Mesenchymal stem cell (in vitro differentiated cells and primary cell): ENCODE data around the gene GPR108.

Source experiments
- DNase-seq: peaks from one replicate; pipeline ENCODE4 v3.0.0-alpha.2; 2013
- H2AFZ ChIP-seq: one replicate; pipeline ENCODE4 v1.6.1; 2013; ENCODE audit warnings: low read depth, mild to moderate bottlenecking, control low read depth, inconsistent platforms, low read length, moderate library complexity
- H2AK5ac ChIP-seq: 2 replicates; pipeline ENCODE4 v1.6.1; 2013; ENCODE audit warnings: low read length, moderate library complexity, mild to moderate bottlenecking, inconsistent platforms; ENCODE audit not compliant: severe bottlenecking
- H2BK120ac ChIP-seq: one replicate; pipeline ENCODE4 v1.6.1; 2013; ENCODE audit warnings: low read depth, mild to moderate bottlenecking, inconsistent platforms, low read length, moderate library complexity
- H2BK12ac ChIP-seq, 2 experiments: one replicate each; pipeline ENCODE4 v1.6.1; 2013; ENCODE audit warnings: inconsistent platforms in 2 of 2, low read length in 2 of 2, mild to moderate bottlenecking in 2 of 2, moderate library complexity in 2 of 2, control low read depth in 1 of 2
- H2BK15ac ChIP-seq: one replicate; pipeline ENCODE4 v1.6.1; 2013; ENCODE audit warnings: mild to moderate bottlenecking, low read depth, inconsistent platforms; ENCODE audit not compliant: poor library complexity, severe bottlenecking
- H2BK5ac ChIP-seq: 2 replicates; pipeline ENCODE4 v1.6.1; 2013; ENCODE audit warnings: low read depth, mild to moderate bottlenecking, low read length, control low read depth, inconsistent platforms; ENCODE audit not compliant: poor library complexity, severe bottlenecking
- H3K14ac ChIP-seq, 2 experiments: one replicate each; pipeline ENCODE4 v1.6.1; 2013; ENCODE audit warnings: inconsistent platforms in 2 of 2, low read length in 2 of 2, control low read depth in 1 of 2, mild to moderate bottlenecking in 1 of 2, moderate library complexity in 1 of 2
- H3K18ac ChIP-seq, 2 experiments: one replicate each; pipeline ENCODE4 v1.6.1; 2013; ENCODE audit warnings: inconsistent platforms in 2 of 2, low read length in 2 of 2, control low read depth in 1 of 2, low read depth in 1 of 2, mild to moderate bottlenecking in 1 of 2
- H3K23ac ChIP-seq, 2 experiments: one replicate each; pipeline ENCODE4 v1.6.1; 2013; ENCODE audit warnings: inconsistent platforms in 2 of 2, low read length in 2 of 2, mild to moderate bottlenecking in 2 of 2, moderate library complexity in 2 of 2, control low read depth in 1 of 2
- H3K27ac ChIP-seq: 2 replicates; pipeline ENCODE4 v1.5.1; 2013; ENCODE audit warnings: mild to moderate bottlenecking, moderate library complexity, low read length, control low read depth, inconsistent platforms; ENCODE audit not compliant: poor library complexity, severe bottlenecking
- H3K27me3 ChIP-seq, 2 experiments: 2 replicates each; pipeline versions ENCODE4 v1.6.1 to v1.7.0; 2013; ENCODE audit warnings: low read length in 2 of 2, mild to moderate bottlenecking in 2 of 2, moderate library complexity in 2 of 2, control low read depth in 1 of 2, inconsistent platforms in 1 of 2; ENCODE audit not compliant: control insufficient read depth in 1 of 2, insufficient read depth in 1 of 2
- H3K36me3 ChIP-seq, 2 experiments: 2 replicates each; pipeline versions ENCODE4 v1.6.1 to v1.7.0; 2013; ENCODE audit warnings: low read length in 2 of 2, control low read depth in 1 of 2, inconsistent platforms in 1 of 2, low read depth in 1 of 2, mild to moderate bottlenecking in 1 of 2; ENCODE audit not compliant: insufficient read depth in 2 of 2, control insufficient read depth in 1 of 2
- H3K4ac ChIP-seq, 2 experiments: one replicate each; pipeline ENCODE4 v1.6.1; 2013; ENCODE audit warnings: inconsistent platforms in 2 of 2, low read length in 2 of 2, mild to moderate bottlenecking in 2 of 2, moderate library complexity in 2 of 2, control low read depth in 1 of 2, low read depth in 1 of 2
- H3K4me1 ChIP-seq: 2 replicates; pipeline ENCODE4 v1.6.1; 2013; ENCODE audit warnings: low read depth, low read length, control low read depth; ENCODE audit not compliant: control insufficient read depth, insufficient read depth
- H3K4me2 ChIP-seq: 2 replicates; pipeline ENCODE4 v1.6.1; 2013; ENCODE audit warnings: low read length, mild to moderate bottlenecking, inconsistent platforms; ENCODE audit not compliant: poor library complexity, severe bottlenecking
- H3K4me3 ChIP-seq, 2 experiments: 2 replicates each; pipeline versions ENCODE4 v1.5.1 to v1.7.0; 2013; ENCODE audit warnings: low read length in 2 of 2, mild to moderate bottlenecking in 2 of 2, control low read depth in 1 of 2, low read depth in 1 of 2; ENCODE audit not compliant: insufficient read depth in 1 of 2
- H3K79me1 ChIP-seq: replicated peaks from 2 replicates; pipeline ENCODE4 v1.6.1; 2013; ENCODE audit warnings: mild to moderate bottlenecking, control low read depth, low read length, inconsistent platforms; ENCODE audit not compliant: poor library complexity, severe bottlenecking
- H3K9ac ChIP-seq: 2 replicates; pipeline ENCODE4 v1.7.0; 2013; ENCODE audit warnings: mild to moderate bottlenecking, low read length, moderate library complexity
- H3K9me3 ChIP-seq: 2 replicates; pipeline ENCODE4 v1.7.0; 2013; ENCODE audit warnings: mild to moderate bottlenecking, low read length; ENCODE audit not compliant: control insufficient read depth
- H4K8ac ChIP-seq: one replicate; pipeline ENCODE4 v1.6.1; 2013; ENCODE audit warnings: inconsistent platforms, mild to moderate bottlenecking, low read length, moderate library complexity
- H4K91ac ChIP-seq: one replicate; pipeline ENCODE4 v1.6.1; 2013; ENCODE audit warnings: mild to moderate bottlenecking, low read length, inconsistent platforms
- WGBS: methylation state at CpG from one replicate; pipeline ENCODE4 v1.1.7; 2013; ENCODE audit warnings: mixed read lengths; 5-methylcytosine and 5-hydroxymethylcytosine counted together

GPR108 gene

DNA sequence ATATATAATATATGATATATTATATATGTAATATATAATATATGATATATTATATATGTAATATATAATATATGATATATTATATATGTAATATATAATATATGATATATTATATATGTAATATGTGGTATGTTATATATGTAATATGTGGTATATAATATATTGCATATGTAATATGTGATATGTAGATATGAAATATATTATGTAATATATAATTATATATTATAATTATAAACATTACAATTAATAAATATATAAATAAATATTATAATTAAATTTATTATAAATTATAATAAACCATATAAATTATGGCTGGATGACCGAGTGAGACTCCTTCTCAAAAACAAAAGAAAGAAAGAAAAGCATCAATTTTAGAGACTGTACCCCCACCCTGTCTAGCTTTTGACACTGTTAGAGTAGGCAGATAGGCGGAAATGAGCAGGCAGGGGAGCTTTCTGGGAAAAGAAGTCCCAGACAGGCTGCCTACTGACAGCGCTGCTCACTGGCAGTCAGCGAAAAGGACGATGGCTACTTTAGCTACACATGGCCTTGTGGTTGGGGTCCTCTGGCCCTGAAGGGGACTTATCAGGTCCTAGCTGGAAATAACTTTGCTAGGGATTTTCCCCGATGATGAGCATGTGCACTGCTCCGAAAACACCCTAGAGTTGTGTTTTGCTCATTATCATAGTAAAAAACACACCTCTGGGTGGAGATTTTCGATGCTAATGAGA is 36.6 kb downstream of the GPR108 start:
- Histone ChIP-seq H3K18ac (no peak overlapping the region), H3K4me3 (no peak overlapping the region), H4K91ac (no peak overlapping the region), H2BK15ac (no peak overlapping the region), H3K9ac (no peak overlapping the region), H3K36me3 (peaks cover 0 to 26% of the 10 kb centered on the region in 2 experiments), H3K9me3 (no peaks in the 10 kb centered on the region), H2BK5ac (no peak overlapping the region), H2BK120ac (no peak overlapping the region), H2BK12ac (no peak overlapping the region), H3K4ac (no peak overlapping the region), H3K27me3 (peaks cover 0 to 7% of the 10 kb centered on the region in 2 experiments), H3K27ac (no peak overlapping the region), H2AK5ac (no peak overlapping the region), H3K4me1 (no peaks in the 10 kb centered on the region), H3K23ac (no peak overlapping the region), H4K8ac (no peak overlapping the region), H3K4me2 (no peak overlapping the region), H3K14ac (no peak overlapping the region), H3K79me1 (no peaks in the 10 kb centered on the region), H2AFZ (no peak overlapping the region)
- 74% methylated on average over 8 of the region's 8 CpGs for WGBS
- no peak for DNase-seq

DNA sequence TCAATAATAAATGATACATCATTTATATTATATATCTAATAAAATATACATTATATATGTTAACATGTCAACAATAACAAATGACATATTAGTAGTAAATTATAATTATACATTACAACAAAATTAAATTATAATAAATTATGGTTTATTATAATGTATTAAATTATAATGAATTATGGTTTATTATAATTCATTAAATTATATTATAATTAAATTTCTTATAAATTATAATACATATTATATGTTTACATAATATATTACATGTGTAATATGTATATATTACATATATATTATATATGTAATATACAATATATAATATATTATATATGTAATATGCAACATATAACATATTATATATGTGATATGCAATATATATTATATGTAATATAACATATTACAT is 37.4 kb downstream of the GPR108 start:
- H3K14ac ChIP-seq = no peak overlapping the region
- H3K4me3 ChIP-seq = no peak overlapping the region
- H3K4ac ChIP-seq = no peak overlapping the region
- no peak overlapping the region for H3K18ac ChIP-seq
- no peak overlapping the region for H2BK120ac ChIP-seq
- H2BK15ac ChIP-seq = no peak overlapping the region
- H3K23ac ChIP-seq = no peak overlapping the region
- no peak overlapping the region for H2AFZ ChIP-seq
- H3K27ac ChIP-seq = no peak overlapping the region
- no peaks in the 10 kb centered on the region for H3K9me3 ChIP-seq
- H4K8ac ChIP-seq = no peak overlapping the region
- H2BK12ac ChIP-seq = no peak overlapping the region
- H2AK5ac ChIP-seq = no peak overlapping the region
- H3K36me3 ChIP-seq = peaks cover 0 to 28% of the 10 kb centered on the region in 2 experiments
- H3K9ac ChIP-seq = no peak overlapping the region
- peaks cover 0 to 7% of the 10 kb centered on the region in 2 experiments for H3K27me3 ChIP-seq
- no peak overlapping the region for H2BK5ac ChIP-seq
- H3K79me1 ChIP-seq = no peaks in the 10 kb centered on the region
- H3K4me2 ChIP-seq = no peak overlapping the region
- DNase-seq = no peak
- no peak overlapping the region for H4K91ac ChIP-seq
- no peaks in the 10 kb centered on the region for H3K4me1 ChIP-seq

DNA sequence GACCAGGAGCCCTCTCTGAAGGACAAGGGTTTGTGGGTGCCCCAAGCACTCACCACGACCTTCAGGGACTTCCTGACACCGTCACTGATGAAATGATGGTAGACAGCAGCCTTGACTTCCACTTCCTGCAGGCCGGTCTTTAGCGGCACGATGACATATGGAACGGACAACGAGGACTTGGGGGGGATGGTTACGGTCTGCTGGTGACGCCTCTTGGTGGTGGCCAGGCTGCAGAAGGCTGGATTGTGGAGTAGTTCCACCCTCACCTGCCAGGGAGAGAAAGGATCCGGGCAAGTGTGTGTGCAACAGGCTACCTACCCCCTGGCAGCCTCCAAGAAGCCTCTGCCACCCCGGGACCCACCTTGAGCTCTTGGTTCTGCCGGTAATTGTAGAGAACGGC is 40.1 kb downstream of the GPR108 start:
- no peak overlapping the region for H2BK120ac ChIP-seq
- no peak overlapping the region for H3K9ac ChIP-seq
- no peak overlapping the region for H3K4me2 ChIP-seq
- no peak overlapping the region for H2BK12ac ChIP-seq
- H4K8ac ChIP-seq = no peak overlapping the region
- no peaks in the 10 kb centered on the region for H3K79me1 ChIP-seq
- H2AFZ ChIP-seq = no peak overlapping the region
- no peak overlapping the region for H3K14ac ChIP-seq
- no peak overlapping the region for H3K4me3 ChIP-seq
- H4K91ac ChIP-seq = no peak overlapping the region
- no peak overlapping the region for H3K23ac ChIP-seq
- peaks cover 0 to 4% of the 10 kb centered on the region in 2 experiments for H3K27me3 ChIP-seq
- H3K18ac ChIP-seq = no peak overlapping the region
- no peak overlapping the region for H2BK5ac ChIP-seq
- 81% methylated on average over 13 of the region's 13 CpGs for WGBS
- no peak overlapping the region for H2BK15ac ChIP-seq
- peaks cover 0 to 43% of the 10 kb centered on the region in 2 experiments for H3K36me3 ChIP-seq
- no peak overlapping the region for H2AK5ac ChIP-seq
- no peak overlapping the region for H3K27ac ChIP-seq
- no peaks in the 10 kb centered on the region for H3K9me3 ChIP-seq
- H3K4me1 ChIP-seq = no peaks in the 10 kb centered on the region
- H3K4ac ChIP-seq = no peak overlapping the region
- DNase-seq = no peak

DNA sequence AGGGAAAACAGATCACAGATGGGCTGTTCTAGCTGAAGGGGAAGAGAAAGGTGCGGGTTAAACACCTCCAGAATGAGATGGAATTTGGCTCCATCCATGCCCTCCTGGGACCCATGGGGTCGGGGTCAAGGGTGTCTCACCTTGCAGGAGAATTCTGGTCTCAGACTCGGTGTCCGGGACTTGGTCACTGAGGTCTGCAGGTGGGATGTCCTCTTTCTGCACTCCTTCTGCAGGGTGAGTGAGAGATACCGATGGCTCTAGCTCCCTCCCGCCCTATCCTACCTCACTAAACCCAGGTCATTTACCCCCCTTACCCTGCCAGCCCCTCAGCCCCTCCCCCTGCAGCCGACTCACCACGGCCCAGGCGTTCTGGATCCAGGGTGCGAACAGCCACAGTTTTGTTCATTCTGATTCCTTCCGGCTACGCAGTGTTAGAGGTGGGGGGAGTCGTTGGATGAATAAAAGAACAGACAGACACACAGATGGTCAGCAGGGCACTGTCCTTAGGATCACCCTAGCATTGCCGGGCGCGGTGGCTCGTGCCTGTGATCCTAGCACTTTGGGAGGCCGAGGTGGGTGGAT is 41.0 kb downstream of the GPR108 start:
- Histone ChIP-seq H3K27me3 (no peaks in the 10 kb centered on the region), H3K23ac (no peak overlapping the region), H2BK12ac (no peak overlapping the region), H2BK120ac (no peak overlapping the region), H3K36me3 (peaks cover 0 to 41% of the 10 kb centered on the region in 2 experiments), H3K4me3 (no peak overlapping the region), H3K9ac (no peak overlapping the region), H2BK15ac (no peak overlapping the region), H3K18ac (no peak overlapping the region), H3K79me1 (no peaks in the 10 kb centered on the region), H2AK5ac (no peak overlapping the region), H3K9me3 (no peaks in the 10 kb centered on the region), H2BK5ac (no peak overlapping the region), H4K91ac (no peak overlapping the region), H3K4me1 (no peaks in the 10 kb centered on the region), H2AFZ (no peak overlapping the region), H3K14ac (no peak overlapping the region), H3K4me2 (no peak overlapping the region), H4K8ac (no peak overlapping the region), H3K4ac (no peak overlapping the region), H3K27ac (no peak overlapping the region)
- 88% methylated on average over 16 of the region's 18 CpGs for WGBS
- no peak for DNase-seq
